IMR-90 (cell line): ENCODE results near the gene VPS25.

Experiments
- CTCF ChIP-seq: conservative IDR thresholded peaks from 2 replicates; pipeline ENCODE4 v1.5.1; 2012; ENCODE audit warnings: mild to moderate bottlenecking, low read depth, low read length, improper control_type of control experiment
- POLR2A ChIP-seq: IDR thresholded peaks from 2 replicates; pipeline ENCODE4 v1.6.1; 2012; ENCODE audit warnings: mild to moderate bottlenecking, low read depth, low read length
- SMC3 ChIP-seq: fragments of 150-350 bp; IDR thresholded peaks from 2 replicates; pipeline ENCODE4 v1.6.1; 2016; ENCODE audit warnings: low read depth, mild to moderate bottlenecking, antibody characterized with exemption, low read length, moderate library complexity
- TF ChIP-seq, protein P1 (sequence below): fragments of 150-350 bp; IDR thresholded peaks from 2 replicates; pipeline ENCODE4 v1.6.1; 2016; ENCODE audit warnings: low read depth, mild to moderate bottlenecking, low read length, moderate library complexity, borderline replicate concordance

GRCh38 chr17:42792545-42792944 is 19.3 kb downstream of the VPS25 start:
- TF ChIP-seq POLR2A (no peak), CTCF (no peak), SMC3 (no peak)
- TF ChIP-seq, protein P1, sequence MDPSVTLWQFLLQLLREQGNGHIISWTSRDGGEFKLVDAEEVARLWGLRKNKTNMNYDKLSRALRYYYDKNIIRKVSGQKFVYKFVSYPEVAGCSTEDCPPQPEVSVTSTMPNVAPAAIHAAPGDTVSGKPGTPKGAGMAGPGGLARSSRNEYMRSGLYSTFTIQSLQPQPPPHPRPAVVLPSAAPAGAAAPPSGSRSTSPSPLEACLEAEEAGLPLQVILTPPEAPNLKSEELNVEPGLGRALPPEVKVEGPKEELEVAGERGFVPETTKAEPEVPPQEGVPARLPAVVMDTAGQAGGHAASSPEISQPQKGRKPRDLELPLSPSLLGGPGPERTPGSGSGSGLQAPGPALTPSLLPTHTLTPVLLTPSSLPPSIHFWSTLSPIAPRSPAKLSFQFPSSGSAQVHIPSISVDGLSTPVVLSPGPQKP: no peak
